ENCODE measurements around the gene HOXB1. TPM values are rescaled to one million over a fixed set of nuclear protein-coding genes. Genes with fewer than 3 reads are reported as not detected.

The HOXB1 gene
- total RNA-seq, 1 experiment from 2014 or later = not detected

- Histone ChIP-seq H3K27ac (no peak overlapping the region), H3K27me3 (replicated peaks) (no peaks in the 10 kb centered on the region), H3K36me3 (peaks cover 6% of the 10 kb centered on the region; the same call in 1 of the 2 replicates), H3K9me3 (replicated peaks) (no peaks in the 10 kb centered on the region), H3K4me1 (replicated peaks) (peaks cover 18% of the 10 kb centered on the region), H3K4me3 (no peak overlapping the region)
- DNase-seq (ENCODE audit: low read depth in 1 of 2, low spot score in 2 of 2) = no peak
Observed at GRCh38 chr17:48571024-48571818, 40.4 kb upstream of the HOXB1 start.

- H3K9me3 ChIP-seq (replicated peaks) = no peaks in the 10 kb centered on the region
- H3K27ac ChIP-seq = no peak overlapping the region
- H3K36me3 ChIP-seq = 0 out of 2 replicates have a peak, but pooled peaks cover 3% of the 10 kb centered on the region
- DNase-seq (ENCODE audit: low read depth in 1 of 2, low spot score in 2 of 2) = no peak
- H3K27me3 ChIP-seq (replicated peaks) = no peaks in the 10 kb centered on the region
- H3K4me3 ChIP-seq = no peak overlapping the region
- H3K4me1 ChIP-seq (replicated peaks) = peaks cover 10% of the 10 kb centered on the region
Observed at GRCh38 chr17:48570325-48571023, 39.7 kb upstream of the HOXB1 start.

GRCh38 chr17:48569674-48570324, 39.0 kb upstream of the HOXB1 start:
- peaks cover 5% of the 10 kb centered on the region for H3K4me1 ChIP-seq (replicated peaks)
- peaks cover 3% of the 10 kb centered on the region; the same call in 1 of the 2 replicates for H3K36me3 ChIP-seq
- no peak overlapping the region for H3K4me3 ChIP-seq
- no peak overlapping the region for H3K27ac ChIP-seq
- no peak for DNase-seq (ENCODE audit: low read depth in 1 of 2, low spot score in 2 of 2)
- H3K9me3 ChIP-seq (replicated peaks) = no peaks in the 10 kb centered on the region
- no peaks in the 10 kb centered on the region for H3K27me3 ChIP-seq (replicated peaks)

- Histone ChIP-seq H3K4me1 (replicated peaks) (peaks cover 6% of the 10 kb centered on the region), H3K27me3 (replicated peaks) (no peaks in the 10 kb centered on the region), H3K9me3 (replicated peaks) (no peaks in the 10 kb centered on the region), H3K27ac (no peak overlapping the region), H3K4me3 (no peak overlapping the region), H3K36me3 (peaks cover 3% of the 10 kb centered on the region; the same call in 1 of the 2 replicates)
- no peak for DNase-seq (ENCODE audit: low read depth in 1 of 2, low spot score in 2 of 2)
Observed at GRCh38 chr17:48569240-48569582, 38.4 kb upstream of the HOXB1 start.

- no peaks in the 10 kb centered on the region for H3K27me3 ChIP-seq (replicated peaks)
- peaks cover 3% of the 10 kb centered on the region; the same call in 1 of the 2 replicates for H3K36me3 ChIP-seq
- no peak for DNase-seq (ENCODE audit: low read depth in 1 of 2, low spot score in 2 of 2)
- H3K4me1 ChIP-seq (replicated peaks) = peaks cover 6% of the 10 kb centered on the region
- H3K9me3 ChIP-seq (replicated peaks) = no peaks in the 10 kb centered on the region
- no peak overlapping the region for H3K27ac ChIP-seq
- H3K4me3 ChIP-seq = no peak overlapping the region
Observed at GRCh38 chr17:48568499-48569239, 37.9 kb upstream of the HOXB1 start.

- Histone ChIP-seq H3K27me3 (replicated peaks) (no peaks in the 10 kb centered on the region), H3K4me1 (replicated peaks) (peaks cover 6% of the 10 kb centered on the region), H3K27ac (no peak overlapping the region), H3K36me3 (peaks cover 3% of the 10 kb centered on the region; the same call in 1 of the 2 replicates), H3K9me3 (replicated peaks) (no peaks in the 10 kb centered on the region), H3K4me3 (no peak overlapping the region)
- DNase-seq (ENCODE audit: low read depth in 1 of 2, low spot score in 2 of 2) = no peak
Observed at GRCh38 chr17:48567646-48568354, 37.0 kb upstream of the HOXB1 start.

- Histone ChIP-seq H3K27me3 (replicated peaks) (no peaks in the 10 kb centered on the region), H3K27ac (no peak overlapping the region), H3K36me3 (peaks cover 3% of the 10 kb centered on the region; the same call in 1 of the 2 replicates), H3K4me1 (replicated peaks) (peaks cover 6% of the 10 kb centered on the region), H3K4me3 (no peak overlapping the region), H3K9me3 (replicated peaks) (no peaks in the 10 kb centered on the region)
- no peak for DNase-seq (ENCODE audit: low read depth in 1 of 2, low spot score in 2 of 2)
Observed at GRCh38 chr17:48567209-48567608, 36.4 kb upstream of the HOXB1 start.

- peaks cover 6% of the 10 kb centered on the region for H3K4me1 ChIP-seq (replicated peaks)
Observed at GRCh38 chr17:48566717-48567116, 35.9 kb upstream of the HOXB1 start.

GRCh38 chr17:48565925-48566710, 35.3 kb upstream of the HOXB1 start:
- no peak overlapping the region for H3K27ac ChIP-seq
- DNase-seq (ENCODE audit: low read depth in 1 of 2, low spot score in 2 of 2) = no peak
- H3K36me3 ChIP-seq = peaks cover 3% of the 10 kb centered on the region; the same call in 1 of the 2 replicates
- H3K4me1 ChIP-seq (replicated peaks) = peaks cover 6% of the 10 kb centered on the region
- no peaks in the 10 kb centered on the region for H3K27me3 ChIP-seq (replicated peaks)
- no peaks in the 10 kb centered on the region for H3K9me3 ChIP-seq (replicated peaks)
- no peak overlapping the region for H3K4me3 ChIP-seq

More at GRCh38 chr17:48566717-48567116, 35.9 kb upstream of the HOXB1 start:
- Histone ChIP-seq H3K27me3 (replicated peaks) (no peaks in the 10 kb centered on the region), H3K4me3 (no peak overlapping the region), H3K27ac (no peak overlapping the region), H3K9me3 (replicated peaks) (no peaks in the 10 kb centered on the region), H3K36me3 (peaks cover 3% of the 10 kb centered on the region; the same call in 1 of the 2 replicates)
- DNase-seq (ENCODE audit: low read depth in 1 of 2, low spot score in 2 of 2) = no peak

- peak overlapping the region; percentile 36; the same call in 1 of the 2 replicates for H3K4me3 ChIP-seq
- no peaks in the 10 kb centered on the region for H3K9me3 ChIP-seq (replicated peaks)
- no peak for DNase-seq (ENCODE audit: low read depth in 1 of 2, low spot score in 2 of 2)
- H3K4me1 ChIP-seq (replicated peaks) = peaks cover 6% of the 10 kb centered on the region
- H3K27ac ChIP-seq = no peak overlapping the region
- H3K36me3 ChIP-seq = peaks cover 3% of the 10 kb centered on the region; the same call in 1 of the 2 replicates
- H3K27me3 ChIP-seq (replicated peaks) = no peaks in the 10 kb centered on the region
Observed at GRCh38 chr17:48565022-48565554, 34.3 kb upstream of the HOXB1 start.

GRCh38 chr17:48564188-48565021, 33.6 kb upstream of the HOXB1 start:
- H3K27ac ChIP-seq = no peak overlapping the region
- peaks cover 6% of the 10 kb centered on the region for H3K4me1 ChIP-seq (replicated peaks)
- no peak for DNase-seq (ENCODE audit: low read depth in 1 of 2, low spot score in 2 of 2)
- H3K36me3 ChIP-seq = no peaks in the 10 kb centered on the region; the same call in 1 of the 2 replicates
- peak overlapping the region; percentile 36 for H3K4me3 ChIP-seq
- no peaks in the 10 kb centered on the region for H3K9me3 ChIP-seq (replicated peaks)
- H3K27me3 ChIP-seq (replicated peaks) = no peaks in the 10 kb centered on the region
